GM18526 (cell line): ENCODE results near the gene SERTAD2.

ENCODE experiments used
- POLR2A ChIP-seq: IDR thresholded peaks from 3 replicates; pipeline ENCODE4 v1.6.1; 2011; ENCODE audit not compliant: insufficient read length; ENCODE audit errors: extremely low read depth

The SERTAD2 gene

DNA sequence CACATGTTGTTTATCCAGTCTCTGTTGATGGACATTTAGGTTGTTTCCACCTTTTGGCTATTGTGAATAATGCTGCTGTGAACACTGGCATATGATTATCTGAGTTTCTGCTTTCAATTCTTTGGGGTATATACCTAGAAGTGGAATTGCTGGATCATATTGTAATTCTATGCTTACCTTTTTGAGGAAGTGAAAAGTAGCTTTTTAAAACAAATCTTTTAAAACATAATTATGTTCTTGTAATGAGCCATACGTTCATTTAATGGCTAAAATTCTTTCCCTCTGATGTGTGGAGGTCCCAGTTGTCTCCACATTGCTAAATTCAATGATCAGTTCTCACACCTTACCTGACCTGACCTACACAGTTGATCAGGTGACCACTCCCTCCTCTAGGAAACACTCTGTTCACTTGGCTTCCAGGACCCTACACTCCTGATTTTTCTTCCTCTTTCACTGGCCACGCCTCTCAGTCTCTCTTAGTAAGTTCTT, 27.8 kb upstream of the SERTAD2 start:
- TF ChIP-seq POLR2A = no peak

DNA sequence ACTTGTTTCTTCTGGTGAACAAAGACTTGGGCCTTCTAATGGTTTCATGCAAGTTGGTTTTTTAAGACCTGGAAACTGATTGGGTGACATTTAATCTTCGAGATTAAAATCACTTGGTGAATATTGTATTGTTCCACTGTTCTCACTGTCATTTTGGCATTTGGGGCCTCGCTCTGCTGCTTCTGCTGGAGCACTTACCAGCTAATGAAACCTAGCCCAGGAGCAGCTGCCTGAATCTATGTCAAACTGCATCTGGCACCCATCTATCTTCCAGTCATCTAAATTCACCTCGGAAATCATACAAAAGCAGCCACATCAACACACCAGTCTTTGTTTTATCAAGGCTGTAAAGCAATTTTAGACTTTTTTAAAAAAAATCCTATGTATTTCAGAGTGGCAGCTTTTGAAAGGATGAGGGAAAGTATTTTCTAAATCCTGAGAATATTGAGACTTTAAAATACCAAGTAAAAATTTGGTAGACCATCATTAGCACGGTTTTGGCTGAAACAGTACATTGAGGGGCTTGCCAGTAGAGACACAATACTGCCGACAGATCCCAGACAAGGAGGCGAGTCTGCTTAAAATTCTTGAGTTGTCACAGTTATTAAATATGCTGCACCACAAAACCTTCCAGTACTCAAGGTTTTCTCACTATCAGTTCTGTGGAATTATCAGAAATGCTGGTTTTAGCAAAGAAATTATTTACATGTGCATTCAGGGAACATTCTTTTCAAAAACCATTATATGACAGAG, 26.1 kb upstream of the SERTAD2 start:
- no peak for TF ChIP-seq POLR2A

DNA sequence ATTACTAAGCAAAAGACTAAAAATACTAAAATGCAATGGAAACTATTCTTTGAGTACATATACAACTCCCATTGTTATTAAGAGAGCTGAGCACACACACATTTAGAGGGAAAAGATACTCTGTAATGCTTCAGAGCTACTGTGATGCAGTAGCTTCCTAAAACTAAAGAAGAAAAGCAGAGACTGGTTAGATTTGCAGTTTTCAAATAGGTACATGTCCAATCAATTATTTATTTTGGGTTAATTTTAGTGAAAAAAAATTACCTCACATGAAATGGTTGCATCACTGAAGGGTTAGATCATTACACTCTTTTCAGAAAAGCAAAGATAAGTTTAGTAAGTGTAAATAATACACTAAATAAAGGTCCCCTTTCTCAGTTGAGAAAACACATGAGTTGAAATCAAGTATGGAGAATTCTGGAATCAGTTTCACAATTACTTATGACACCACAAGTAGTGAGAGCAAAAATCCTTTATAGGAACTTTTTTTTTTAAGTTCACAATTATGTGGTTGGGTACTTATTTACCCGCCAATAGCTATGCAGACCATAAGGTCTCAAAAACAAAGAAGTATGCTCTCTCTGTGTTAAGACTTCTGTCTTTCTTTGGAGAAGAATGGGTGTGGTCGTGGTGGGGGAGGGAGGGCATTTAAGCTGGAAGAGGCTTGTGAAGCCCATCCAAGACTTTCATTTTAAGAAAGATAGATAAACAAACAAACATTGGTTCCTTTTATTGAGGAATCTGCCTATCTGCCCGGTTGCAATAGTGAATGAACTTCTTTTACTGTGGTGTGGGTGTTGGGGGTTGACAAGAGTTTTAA, 25.3 kb upstream of the SERTAD2 start:
- no peak for TF ChIP-seq POLR2A

DNA sequence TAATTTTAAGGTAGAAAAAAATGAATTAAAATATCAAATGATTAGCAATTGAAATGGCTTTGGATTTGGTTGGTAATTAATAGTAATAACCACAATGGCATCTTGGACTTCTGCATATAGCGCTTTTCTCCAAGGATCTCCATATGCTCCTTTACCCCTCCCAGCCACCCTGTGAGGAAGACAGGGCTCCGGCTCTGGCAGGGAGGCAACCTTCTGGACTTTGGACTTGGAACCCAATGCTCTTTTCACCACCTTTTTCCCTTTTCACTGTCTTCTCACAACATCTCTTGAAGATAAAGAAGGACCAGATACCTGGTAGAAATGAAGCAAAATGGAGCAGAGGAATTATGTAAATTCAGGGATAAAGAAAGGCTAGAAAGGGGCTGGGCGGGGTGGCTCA, 23.8 kb upstream of the SERTAD2 start:
- no peak for TF ChIP-seq POLR2A

DNA sequence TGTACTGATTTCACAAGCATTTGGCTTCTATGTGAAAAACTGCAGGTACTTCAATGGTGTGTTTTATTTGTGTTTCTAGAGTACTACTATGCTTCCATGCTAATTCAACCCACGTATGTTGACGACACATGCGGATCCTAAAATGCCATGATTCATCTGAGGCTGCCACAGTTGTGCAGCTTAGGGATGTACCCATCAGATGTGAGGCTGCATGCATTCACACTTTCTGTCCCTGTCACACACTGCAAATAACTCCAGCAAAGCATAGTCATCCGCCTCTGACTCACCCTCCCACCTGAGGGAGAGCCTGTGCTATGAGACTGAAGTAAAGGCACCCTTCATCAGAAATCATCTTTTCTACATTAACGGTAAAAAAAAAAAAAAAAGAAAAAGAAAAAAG, 22.1 kb upstream of the SERTAD2 start:
- TF ChIP-seq POLR2A = no peak

DNA sequence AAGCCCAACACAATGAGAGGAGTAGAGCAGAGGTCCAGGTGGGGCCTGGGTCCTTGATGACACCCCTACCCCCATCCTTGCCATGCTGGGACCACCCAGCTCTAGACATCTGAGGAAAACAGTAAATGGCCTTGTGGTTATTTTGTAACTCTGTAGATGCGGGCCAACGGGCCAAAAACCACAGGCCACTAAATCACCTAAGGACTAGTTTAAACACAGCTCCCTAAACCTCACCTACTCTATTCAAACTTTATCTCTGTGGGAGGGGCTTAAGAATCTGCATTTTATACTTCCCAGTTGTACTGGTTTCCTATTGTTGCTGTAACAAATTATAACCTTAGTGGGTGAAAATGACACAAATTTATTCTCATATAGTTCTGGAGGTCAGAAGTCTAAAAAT, 19.0 kb upstream of the SERTAD2 start:
- TF ChIP-seq POLR2A = no peak

DNA sequence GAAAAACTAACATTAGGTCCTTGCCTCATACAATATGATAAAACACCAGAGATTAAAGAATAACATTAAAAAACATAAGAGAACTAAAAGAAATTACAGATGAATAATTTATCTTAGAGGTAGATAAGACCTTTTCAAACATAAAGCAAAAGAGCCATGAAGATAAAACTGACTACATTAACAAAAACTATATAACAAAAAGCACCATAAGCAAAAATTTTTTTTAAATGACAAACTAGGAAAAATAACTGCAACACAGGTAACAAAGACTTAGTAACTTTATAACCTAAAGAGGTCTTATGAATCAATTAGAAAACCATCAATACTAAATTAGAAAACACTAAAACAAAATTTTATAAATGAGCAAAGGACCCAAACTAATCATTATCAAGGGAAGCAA, 16.3 kb upstream of the SERTAD2 start:
- no peak for TF ChIP-seq POLR2A

DNA sequence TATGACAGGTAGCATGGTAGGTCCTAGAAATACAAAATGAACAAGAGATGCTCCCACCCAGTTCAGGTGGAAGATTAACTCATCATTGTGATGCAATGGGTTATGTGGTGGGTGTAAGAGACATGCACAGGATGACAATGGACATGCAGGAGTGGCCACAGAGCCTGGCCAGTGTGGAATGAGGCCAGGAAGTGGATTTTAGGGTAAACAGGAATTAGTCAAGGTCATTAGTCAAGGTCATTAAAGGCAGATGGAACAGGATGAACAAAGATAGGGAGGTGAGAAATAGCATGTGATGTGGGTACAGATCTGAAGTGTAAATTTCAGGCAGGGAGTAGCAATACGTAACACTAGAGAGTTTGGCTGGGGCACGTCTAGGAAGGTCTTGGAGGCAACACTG, 15.6 kb upstream of the SERTAD2 start:
- no peak for TF ChIP-seq POLR2A

DNA sequence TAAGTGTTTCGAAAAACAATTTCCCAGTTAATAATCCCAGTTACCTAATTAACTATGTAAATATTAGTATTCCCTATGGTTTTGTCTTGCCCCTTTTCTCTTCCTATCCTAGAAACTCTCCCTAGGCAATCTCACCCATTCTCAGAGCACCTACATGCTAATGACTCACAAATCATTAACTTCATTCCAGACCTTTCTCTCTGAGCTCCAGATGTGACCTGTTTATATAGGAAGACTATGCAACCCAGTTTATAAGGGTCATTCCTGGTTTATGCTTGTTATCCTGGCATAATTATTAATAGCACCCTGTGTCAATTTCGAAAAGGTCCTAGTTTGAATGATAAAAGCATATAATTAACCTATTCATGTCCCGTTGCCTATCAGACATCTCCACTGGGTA, 14.8 kb upstream of the SERTAD2 start:
- TF ChIP-seq POLR2A = no peak

DNA sequence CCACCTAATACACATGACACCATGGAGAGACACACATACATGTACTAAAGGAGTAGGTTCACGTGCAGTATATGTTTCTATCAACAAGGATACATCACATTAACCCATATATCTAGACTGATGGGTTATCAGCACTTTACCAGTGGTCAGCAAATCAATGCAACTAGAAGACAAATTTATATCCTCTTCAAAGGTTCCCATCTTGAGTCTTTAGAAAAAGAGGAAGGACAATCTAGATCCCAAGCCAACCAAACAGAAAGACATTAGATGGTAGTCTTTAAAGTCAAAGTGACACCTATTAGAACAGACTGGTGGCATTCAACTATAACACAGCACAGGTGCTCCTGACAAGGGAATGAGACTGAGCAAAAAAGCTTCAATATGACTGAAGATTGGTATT, 13.8 kb upstream of the SERTAD2 start:
- no peak for TF ChIP-seq POLR2A

DNA sequence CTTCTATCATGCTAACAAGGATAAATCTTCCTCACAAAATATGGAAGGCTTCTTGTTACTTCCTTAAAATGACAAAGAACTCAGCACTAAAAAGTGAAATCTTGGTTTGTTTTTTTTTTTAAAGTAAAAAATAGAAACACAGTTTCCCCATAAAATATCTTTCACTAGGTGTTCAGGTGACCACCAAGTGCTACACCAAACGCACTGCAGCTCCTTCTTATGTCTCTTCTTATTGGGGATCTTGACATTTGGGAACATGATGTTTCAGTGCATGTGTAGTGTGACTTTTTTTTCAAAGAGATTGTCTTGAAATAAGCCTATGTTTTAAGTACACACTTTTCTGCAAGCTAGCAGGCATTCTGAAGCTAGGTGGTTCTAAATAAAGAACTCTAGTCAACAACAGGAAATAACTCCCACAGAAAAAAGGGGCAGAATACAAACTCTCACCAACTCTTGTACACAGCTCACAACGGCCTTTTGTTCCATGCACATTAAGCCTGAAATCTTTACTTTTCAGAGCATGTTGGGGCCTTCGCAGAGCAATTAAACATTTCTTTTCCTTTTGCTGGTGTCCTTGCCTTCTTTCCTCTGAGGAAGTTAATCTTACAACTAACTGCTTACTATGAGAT, 13.2 kb upstream of the SERTAD2 start:
- no peak for TF ChIP-seq POLR2A

DNA sequence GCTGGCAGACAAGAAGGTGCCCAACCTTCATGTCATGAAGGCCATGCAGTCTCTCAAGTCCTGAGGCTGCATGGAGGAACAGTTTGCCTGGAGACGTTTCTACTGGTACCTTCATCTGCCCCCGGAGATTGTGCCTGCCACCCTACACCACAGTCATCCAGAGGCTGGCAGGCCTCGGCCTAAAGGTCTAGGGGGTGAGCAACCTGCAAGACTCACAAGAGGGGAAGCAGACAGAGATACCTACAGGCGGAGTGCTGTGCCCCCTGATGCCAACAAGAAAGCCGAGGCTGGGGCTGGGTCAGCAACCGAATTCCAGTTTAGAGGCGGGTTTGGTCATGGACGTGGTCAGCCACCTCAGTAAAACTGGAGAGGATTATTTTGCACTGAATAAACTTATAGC, 12.0 kb upstream of the SERTAD2 start:
- no peak for TF ChIP-seq POLR2A

DNA sequence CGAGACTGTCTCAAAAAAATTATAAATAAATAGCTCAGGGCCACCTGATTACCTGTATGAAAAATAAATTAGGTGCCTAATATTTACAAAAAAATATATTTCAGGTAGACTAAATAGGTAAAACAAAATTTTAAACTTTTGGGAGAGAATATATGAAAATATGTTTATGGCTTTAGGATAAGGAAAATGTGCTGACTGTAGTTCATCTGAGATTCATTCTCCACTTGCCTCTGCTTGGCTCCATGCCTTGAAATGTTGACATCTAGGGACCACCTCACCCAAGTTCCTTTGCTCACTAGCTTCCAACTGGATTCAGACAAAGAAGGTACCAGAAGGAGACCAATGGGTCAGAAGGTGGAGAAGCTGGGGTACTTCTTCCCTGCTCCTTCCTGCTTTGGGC, 9.7 kb upstream of the SERTAD2 start:
- no peak for TF ChIP-seq POLR2A

DNA sequence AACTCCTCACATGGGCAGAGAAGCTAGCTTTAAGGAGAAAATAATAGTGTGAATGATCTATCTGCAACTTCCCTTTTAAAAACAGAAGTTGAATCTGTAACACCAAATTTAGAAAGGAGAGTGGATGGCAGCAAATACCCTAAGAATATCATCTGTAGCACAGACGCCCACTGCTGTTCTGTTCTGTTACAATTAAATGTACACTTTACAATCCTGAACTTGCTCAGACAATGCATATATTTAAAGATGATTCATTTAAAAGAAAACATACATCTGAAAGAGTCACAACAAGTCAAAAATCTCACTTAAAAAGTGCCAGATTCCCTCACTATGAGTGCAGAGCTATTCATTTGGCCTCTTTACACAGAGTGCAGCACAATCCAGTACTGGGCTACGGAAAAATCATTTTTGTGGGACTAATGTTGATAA, 8.0 kb upstream of the SERTAD2 start:
- no peak for TF ChIP-seq POLR2A

DNA sequence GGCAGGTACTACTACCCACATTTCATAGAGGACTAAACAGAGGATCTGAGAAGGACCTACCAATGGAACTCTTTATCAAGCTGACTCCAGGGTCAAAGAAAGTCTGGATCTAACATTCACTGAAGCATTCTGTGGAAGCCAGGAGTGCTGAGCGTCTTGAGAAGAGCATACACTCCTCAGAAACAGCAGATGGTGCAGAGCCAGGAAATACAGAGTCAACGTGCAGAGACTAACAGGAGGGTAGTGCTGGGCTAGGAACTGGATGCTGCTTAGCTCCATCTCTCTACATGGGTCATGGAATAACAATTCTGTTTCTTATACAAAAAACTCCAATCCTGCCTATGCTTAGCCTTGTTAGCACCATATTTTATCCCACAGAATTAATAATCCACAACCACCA, 5.5 kb upstream of the SERTAD2 start:
- TF ChIP-seq POLR2A = no peak

DNA sequence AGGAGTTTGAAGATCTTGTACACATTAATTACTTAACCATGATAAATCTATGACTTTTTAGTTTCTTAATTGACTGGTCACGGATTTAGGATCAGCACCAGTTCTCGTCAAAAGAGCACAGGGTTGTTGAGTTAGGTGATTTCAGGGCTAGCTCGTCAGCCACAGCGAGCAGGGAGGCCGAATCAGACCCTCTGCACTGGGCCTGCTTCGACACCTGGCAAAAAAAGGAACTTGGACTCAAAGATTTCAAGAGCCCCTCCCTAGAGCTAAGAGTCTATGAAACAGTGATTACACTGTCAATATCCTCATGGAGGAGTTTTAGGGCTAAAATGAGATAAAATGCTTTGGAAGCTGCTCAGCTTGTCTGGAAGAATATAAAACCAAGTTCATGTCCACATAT, 4.6 kb upstream of the SERTAD2 start:
- no peak for TF ChIP-seq POLR2A
